Pancreas (tissue), 10 donors: ENCODE measurements around the gene DSCAM. TPM values are rescaled to one million over a fixed set of nuclear protein-coding genes. Genes with fewer than 3 reads are reported as not detected.

Experiments used
- ATAC-seq, 4 donors: fragments of 200-7000 bp; cut with Tn5 transposase; one replicate each; pipeline versions ENCODE4 v1.8.0 to v1.9.1; 2020; ENCODE audit warnings: mild to moderate bottlenecking in 4 of 4, moderate library complexity in 4 of 4
- DNase-seq, 6 donors: peaks; one replicate each; pipeline ENCODE4 v3.0.0-alpha.2; 2020
- FAIRE-seq: peaks from 2 replicates; lab custom pipeline; 2012; peaks lifted over from hg19 to GRCh38; lab: Jason Lieb, UNC
- H3K27ac ChIP-seq, 4 donors: fragments of 200-600 bp; sonication (generic); 1 replicate in 3 of 4; 2 replicates in 1 of 4; pipeline versions ENCODE4 v1.5.0 to v1.8.0; 2020
- H3K27me3 ChIP-seq, 4 donors: fragments of 200-600 bp; one replicate each; pipeline ENCODE4 v1.8.0; 2021
- H3K36me3 ChIP-seq, 3 donors: fragments of 200-600 bp; sonication (generic) in 1 of 3; one replicate each; pipeline versions ENCODE4 v1.5.0 to v1.8.0; 2020 to 2021
- H3K4me1 ChIP-seq, 3 donors: fragments of 200-600 bp; one replicate each; pipeline ENCODE4 v1.8.0; 2021
- H3K4me3 ChIP-seq, 4 donors: fragments of 200-600 bp; sonication (generic) in 2 of 4; one replicate each; pipeline versions ENCODE4 v1.5.0 to v1.8.0; 2020 to 2021
- H3K9me3 ChIP-seq, 4 donors: fragments of 200-600 bp; one replicate each; pipeline ENCODE4 v1.8.0; 2021
- CTCF ChIP-seq, 4 donors: fragments of 200-600 bp; sonication (generic) in 3 of 4; IDR thresholded peaks; one replicate each; pipeline versions ENCODE4 v1.5.0 to v1.8.0; 2021; ENCODE audit warnings: antibody characterized with exemption in 4 of 4
- WGBS, 2 donors: extraction: QIAGEN DNeasy Blood & Tissue Kit; methylation state at CpG; one replicate each; pipeline ENCODE4 v1.1.7; 2013; 5-methylcytosine and 5-hydroxymethylcytosine counted together
- intact Hi-C, 3 donors: fragments of 100-400 bp; cut with DNase I; formaldehyde crosslinking; loops; one replicate each; pipeline versions ENCODE4 v1.11.1 to v1.14.2; 2022
- polyA plus RNA-seq, 2 donors: library from polyadenylated mRNA; stranded (reverse); fragments of 200-250 nt; gene quantifications; one replicate each; pipeline ENCODE4 v1.2.3, GENCODE V29; 2013
- total RNA-seq, 6 donors: library from RNA; stranded (reverse); fragmentation: NEBNext Ultra II Directional in 4 of 6; extraction: Animal tissue kit (Norgen Biotek cat#: 25700) in 4 of 6; gene quantifications; one replicate each; pipeline versions ENCODE4 v1.2.1 to v1.2.4, GENCODE V29; 2021 to 2023
- donor health status: healthy with polysubstance abuse.
- donor health status: DM: no; HTN: no; CAD: no; lungs with moderate emphysema.
- donor health status: DM: no; HTN: no; CAD: no.
- donor health status: control.
- donor health status: control.
- donor health status: Bipolar disorder and iron deficiency.
- donor health status: DM: yes; HTN: yes; CAD: no.
- donor health status: DM: no; HTN: no; CAD: no.
- donor health status: DM: no; HTN: no; CAD: no.
- donor health status: DM: yes; HTN: yes; CAD: no.

The DSCAM gene
- total and polyA plus RNA-seq, 8 donors = 0.05 to 0.77 (median 0.14) TPM

DNA sequence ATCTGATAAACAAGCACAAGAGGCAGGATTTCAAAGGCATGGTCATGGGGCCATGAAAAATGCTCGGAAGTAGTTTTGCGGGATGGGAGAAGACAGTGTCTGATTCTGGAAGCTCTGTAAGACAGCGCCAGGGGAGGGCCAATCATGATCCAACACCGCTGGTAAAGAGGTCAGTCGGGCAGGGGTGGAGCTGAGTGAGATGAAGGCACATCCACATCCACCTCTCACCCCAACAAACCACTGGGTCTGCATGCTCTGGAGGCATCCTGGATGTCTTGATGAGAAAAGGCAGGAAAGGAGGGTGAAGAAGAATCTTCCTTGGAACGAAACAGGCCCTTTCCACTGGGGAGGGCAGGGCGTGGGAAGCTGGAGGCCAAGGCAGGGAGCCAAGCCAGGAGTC, 691.4 kb downstream of the DSCAM start:
- no peaks in the 10 kb centered on the region for H3K36me3 ChIP-seq
- no peak for TF ChIP-seq CTCF (IDR thresholded peaks at IDR 0.05)
- no peaks in the 10 kb centered on the region for H3K4me1 ChIP-seq
- DNase-seq (no peak), ATAC-seq (no peak), FAIRE-seq (no peak)
- intact Hi-C loops = no loop called here
- no peaks in the 10 kb centered on the region for H3K9me3 ChIP-seq
- H3K4me3 ChIP-seq = no peak overlapping the region
- no peak overlapping the region for H3K27ac ChIP-seq
- H3K27me3 ChIP-seq = no peaks in the 10 kb centered on the region
- WGBS, 2 donors = 59 to 75% methylated on average over 7 of the region's 7 CpGs

DNA sequence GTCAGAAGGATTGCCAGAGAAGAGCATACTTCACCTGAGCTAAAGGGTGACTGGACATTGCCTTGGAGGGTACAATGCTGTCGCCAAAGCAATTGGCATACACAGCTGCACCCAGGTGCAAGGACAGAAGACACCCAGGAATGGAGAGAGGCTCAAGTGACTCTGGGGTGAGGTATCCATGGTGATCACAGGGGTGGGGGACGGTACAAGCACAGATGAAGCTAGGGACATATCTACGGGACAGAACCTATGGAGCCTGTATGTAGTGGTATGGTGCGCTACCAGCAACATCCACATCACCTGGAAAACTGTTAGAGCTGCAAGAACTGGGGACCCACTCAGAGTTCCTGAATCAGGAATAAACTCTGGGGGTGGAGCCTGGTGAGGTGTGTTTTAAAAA, 693.6 kb downstream of the DSCAM start:
- intact Hi-C loops = no loop called here

DNA sequence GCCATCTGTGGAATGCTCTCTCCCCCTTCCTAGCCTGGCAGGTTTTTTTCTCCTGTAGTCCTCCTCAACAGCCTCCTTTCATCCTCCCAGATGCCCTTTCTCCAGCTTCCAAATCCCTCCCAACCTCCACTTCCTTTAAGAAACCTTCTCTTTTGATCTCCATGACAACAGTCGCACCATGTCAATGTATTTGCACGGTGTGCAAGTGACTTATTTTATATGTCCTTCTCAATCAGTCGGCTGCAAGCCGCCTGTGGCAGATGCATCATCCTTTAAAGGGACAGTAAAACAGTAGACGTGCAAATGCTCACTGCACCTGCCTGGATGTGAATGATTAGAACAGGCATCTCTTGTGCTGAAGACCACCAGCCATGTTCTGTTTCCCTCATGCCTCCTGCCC, 694.5 kb downstream of the DSCAM start:
- TF ChIP-seq CTCF (IDR thresholded peaks at IDR 0.05) = no peak
- Histone ChIP-seq H3K4me3 (no peak overlapping the region), H3K27me3 (peaks cover 0 to 2% (median 0%) of the 10 kb centered on the region in 4 donors), H3K36me3 (no peaks in the 10 kb centered on the region), H3K9me3 (no peaks in the 10 kb centered on the region), H3K4me1 (no peaks in the 10 kb centered on the region), H3K27ac (no peak overlapping the region)
- ATAC-seq (no peak), DNase-seq (no peak), FAIRE-seq (no peak)
- WGBS, 2 donors = 47 to 50% methylated on average over 5 of the region's 5 CpGs
- intact Hi-C loops = no loop called here

More for the DNA sequence above, 693.6 kb downstream of the DSCAM start:
- FAIRE-seq = no peak
- Histone ChIP-seq H3K4me1 (no peaks in the 10 kb centered on the region), H3K27me3 (no peaks in the 10 kb centered on the region), H3K9me3 (no peaks in the 10 kb centered on the region), H3K36me3 (no peaks in the 10 kb centered on the region), H3K27ac (no peak overlapping the region), H3K4me3 (no peak overlapping the region)
- DNase-seq = no peak
- TF ChIP-seq CTCF (IDR thresholded peaks at IDR 0.05) = no peak
- no peak for ATAC-seq
- WGBS, 2 donors = 72 to 85% methylated on average over 4 of the region's 4 CpGs

GRCh38 chr21:40151611-40152010, 695.3 kb downstream of the DSCAM start:
- DNase-seq (no peak), FAIRE-seq (no peak), ATAC-seq (no peak)
- no peak overlapping the region for H3K27ac ChIP-seq
- TF ChIP-seq CTCF (IDR thresholded peaks at IDR 0.05) = no peak
- intact Hi-C loops = no loop called here
- no peaks in the 10 kb centered on the region for H3K36me3 ChIP-seq
- H3K4me3 ChIP-seq = no peak overlapping the region
- 78 to 83% methylated on average over 3 of the region's 3 CpGs for WGBS, 2 donors
- no peaks in the 10 kb centered on the region for H3K9me3 ChIP-seq
- no peaks in the 10 kb centered on the region for H3K4me1 ChIP-seq
- H3K27me3 ChIP-seq = peaks cover 0 to 3% (median 0%) of the 10 kb centered on the region in 4 donors

DNA sequence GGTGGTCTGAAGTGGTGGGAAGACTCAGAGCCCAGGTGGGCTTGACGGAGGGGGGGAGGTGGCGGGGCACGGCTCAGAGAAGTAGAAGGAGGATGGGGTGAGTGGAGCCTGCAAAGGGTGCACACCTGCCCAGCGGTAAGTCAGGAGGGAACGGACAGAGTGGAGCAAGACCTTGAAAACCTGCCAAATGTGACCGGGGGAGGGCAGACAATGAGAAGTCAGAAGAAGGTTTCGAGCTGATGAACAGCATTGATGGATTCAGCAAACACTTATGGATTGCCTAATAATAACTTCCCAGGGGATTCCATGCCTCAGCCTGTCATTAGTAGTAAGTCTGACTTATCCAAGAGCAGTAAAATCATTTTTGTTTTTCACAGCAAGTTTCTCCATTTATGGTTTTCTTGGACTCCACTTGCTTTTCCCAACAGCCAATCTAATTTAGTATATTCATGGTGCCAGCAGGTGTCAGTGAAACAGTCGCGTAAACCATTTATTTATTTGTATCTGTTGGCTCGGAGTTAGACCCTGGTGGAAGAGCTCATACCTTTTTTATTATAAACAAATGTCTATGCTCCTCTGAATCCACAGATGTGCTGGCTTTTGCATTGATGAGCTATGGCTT, 700.6 kb downstream of the DSCAM start:
- H3K27me3 ChIP-seq = peaks cover 0 to 3% (median 0%) of the 10 kb centered on the region in 4 donors
- no peak for DNase-seq
- no peaks in the 10 kb centered on the region for H3K4me1 ChIP-seq
- intact Hi-C loops = loop anchor here in 2 of 3 donors (10.0 kb wide), 2 partner anchors 238 to 918 kb away; no protein-coding TSS in a partner anchor
- no peak for FAIRE-seq
- H3K4me3 ChIP-seq = no peak overlapping the region
- H3K36me3 ChIP-seq = no peaks in the 10 kb centered on the region
- 22 to 27% methylated on average over 10 of the region's 10 CpGs for WGBS, 2 donors
- H3K27ac ChIP-seq = no peak overlapping the region
- ATAC-seq = no peak
- no peaks in the 10 kb centered on the region for H3K9me3 ChIP-seq
- TF ChIP-seq CTCF (IDR thresholded peaks at IDR 0.05) = no peak
